ENCODE results near the gene ZHX3.
A peak's percentile ranks its signal among the peaks of the same experiment; 100 is the strongest.
"Not testable (repeated sequence)": the region's sequence is repeated elsewhere in the genome, so short reads cannot be mapped to it uniquely, and the experiment has no call there.

ZHX3 gene

DNA sequence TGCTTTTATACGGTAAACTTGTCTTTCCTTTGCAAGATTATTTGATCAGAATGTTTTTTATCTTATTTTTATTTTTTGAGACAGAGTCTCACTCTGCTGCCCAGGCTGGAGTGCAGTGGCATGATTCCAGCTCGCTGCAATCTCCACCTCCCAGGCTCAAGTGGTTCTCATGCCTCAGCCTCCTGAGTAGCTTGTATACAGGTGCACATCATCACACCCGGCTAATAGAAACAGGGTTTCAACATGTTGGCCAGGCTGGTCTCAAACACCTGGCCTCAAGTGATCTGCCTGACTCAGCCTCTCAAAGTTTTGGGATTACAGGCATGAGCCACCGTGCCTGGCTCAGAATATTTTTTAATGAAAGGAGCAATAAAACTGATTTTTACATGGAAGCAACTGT lies 14.2 kb upstream of the ZHX3 start:
- DNase-seq = no peak

DNA sequence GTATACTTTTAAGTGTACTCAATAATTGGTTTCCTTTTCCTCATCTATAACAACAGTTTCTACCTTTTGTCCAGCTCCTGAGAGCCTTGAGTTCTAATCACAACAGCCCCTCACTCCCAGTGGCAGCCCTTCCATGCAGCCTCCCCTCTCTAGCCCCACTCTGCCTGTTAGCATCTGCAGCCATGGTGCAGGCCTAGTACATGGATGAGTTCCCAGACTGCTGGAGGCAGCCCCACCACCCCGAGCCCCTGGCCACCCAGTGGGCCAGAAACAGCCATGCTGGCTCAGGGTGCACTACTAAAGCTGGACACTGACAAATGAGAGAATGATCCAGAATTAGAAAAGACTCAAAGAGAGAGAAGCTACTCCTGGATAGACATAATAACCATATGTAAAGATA lies 13.4 kb upstream of the ZHX3 start:
- no peak for DNase-seq

- DNase-seq = no peak
These were observed 12.8 kb upstream of the ZHX3 start for GRCh38 chr20:41330343-41330720.

- no peak for DNase-seq
These were observed 12.2 kb upstream of the ZHX3 start for GRCh38 chr20:41329435-41330342.

GRCh38 chr20:41327178-41327577 lies 9.6 kb upstream of the ZHX3 start:
- no peak for DNase-seq

DNA sequence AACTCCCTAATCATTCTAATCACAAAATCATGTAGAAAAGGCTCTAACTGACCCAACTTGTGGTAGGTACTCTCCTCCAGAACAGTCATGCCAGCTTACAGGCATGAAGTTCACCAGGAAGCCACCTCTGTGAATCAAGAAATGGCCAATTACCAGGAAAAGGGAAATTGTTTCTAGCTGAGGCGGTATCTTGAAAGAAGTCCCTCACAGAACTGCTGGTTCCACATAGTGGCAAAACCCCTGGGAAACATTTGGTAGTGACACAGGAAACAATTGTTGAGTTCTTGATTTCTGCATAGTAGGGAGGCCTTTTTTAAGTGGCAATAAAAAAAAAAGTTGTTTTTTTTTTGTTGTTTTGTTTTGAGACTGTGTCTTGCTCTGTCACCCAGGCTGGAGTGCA lies 3.4 kb upstream of the ZHX3 start:
- no peak for DNase-seq

- no peak for DNase-seq
These were observed 2.9 kb upstream of the ZHX3 start for GRCh38 chr20:41320441-41320840.

GRCh38 chr20:41318271-41318649 lies 729 bp upstream of the ZHX3 start:
- no peak for DNase-seq

DNA sequence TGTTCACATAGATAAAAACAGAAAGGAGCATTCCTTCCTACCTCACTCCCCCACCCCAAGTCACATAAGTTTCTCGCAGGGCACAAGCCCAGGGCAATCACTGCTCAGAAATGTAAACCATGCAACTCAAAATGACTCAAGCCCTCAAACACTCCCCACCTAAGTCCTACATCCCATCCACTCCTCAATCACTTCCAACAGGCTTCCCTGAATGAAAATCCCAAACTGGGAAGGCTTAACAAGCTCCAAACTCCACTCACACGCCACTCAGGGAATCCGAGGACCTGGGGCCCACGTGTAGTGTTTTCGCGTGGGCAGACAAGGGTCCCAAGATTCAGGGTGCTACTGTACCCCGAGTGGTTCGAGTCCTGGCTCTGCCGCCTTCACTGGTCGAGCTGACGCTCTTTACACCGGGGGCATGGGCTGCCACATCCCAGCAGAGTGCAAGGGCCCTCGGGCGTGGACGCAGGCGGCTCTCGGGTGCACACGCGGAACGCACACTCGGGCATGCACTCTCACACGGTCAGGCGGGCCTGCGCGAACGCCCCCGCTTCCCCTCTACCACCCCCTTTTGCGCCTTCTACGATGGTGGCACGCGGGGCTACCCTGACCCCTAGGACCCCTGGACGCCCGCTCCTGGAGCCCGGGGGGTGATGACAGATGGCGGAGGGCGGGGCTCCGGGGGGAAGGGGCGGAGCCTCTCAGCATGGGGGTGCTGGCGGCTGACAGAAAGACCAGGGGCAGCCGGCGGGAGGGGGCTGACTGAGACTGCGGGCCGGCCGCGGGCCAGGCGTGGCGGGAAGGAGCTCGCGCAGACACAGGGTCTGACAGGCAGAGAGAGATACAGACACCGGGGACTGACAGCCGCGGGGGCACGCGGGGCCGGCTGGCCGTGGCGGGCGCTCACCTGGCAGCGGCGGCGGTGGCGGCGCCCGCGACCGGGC lies 657 bp downstream of the ZHX3 start:
- DNase-seq = peak; percentile 49

DNA sequence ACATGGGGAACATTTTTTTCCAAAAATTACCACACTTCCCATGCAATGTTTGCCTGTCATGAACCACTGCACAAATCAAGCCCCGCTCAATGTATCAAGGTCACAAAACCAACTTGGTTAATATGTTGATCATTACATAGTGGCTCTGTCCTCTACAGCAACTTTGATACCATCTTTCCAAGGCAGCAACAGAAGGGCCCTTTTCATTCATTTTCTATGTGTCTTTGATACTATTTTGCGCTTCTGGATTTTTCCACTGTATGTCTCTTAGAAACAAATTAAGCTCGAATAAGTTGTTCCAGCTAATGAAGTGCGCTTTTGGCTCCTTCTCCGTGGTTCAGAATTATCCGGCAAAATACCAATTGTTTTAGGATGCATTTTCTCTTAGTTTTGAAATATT lies 1.5 kb downstream of the ZHX3 start:
- DNase-seq = no peak

GRCh38 chr20:41314386-41314785 lies 3.1 kb downstream of the ZHX3 start:
- no peak for DNase-seq

DNA sequence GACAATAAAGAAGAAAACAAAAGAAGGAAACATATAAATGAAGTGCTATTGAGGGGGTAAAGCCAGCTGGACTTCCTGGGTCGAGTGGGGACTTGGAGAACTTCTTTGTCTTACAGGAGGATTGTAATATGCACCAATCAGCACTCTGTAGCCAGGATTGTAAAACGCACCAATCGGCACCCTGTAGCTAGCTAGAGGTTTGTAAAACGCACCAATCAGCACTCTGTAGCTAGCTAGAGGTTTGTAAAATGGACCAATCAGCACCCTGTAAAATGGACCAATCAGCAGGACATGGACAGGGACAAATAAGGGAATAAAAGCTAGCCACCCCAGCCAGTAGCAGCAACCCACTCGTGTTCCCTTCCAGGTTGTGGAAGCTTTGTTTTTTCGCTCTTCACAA lies 5.5 kb downstream of the ZHX3 start:
- DNase-seq = not testable (repeated sequence)

- DNase-seq = no peak
These were observed 7.7 kb downstream of the ZHX3 start for GRCh38 chr20:41309817-41310216.

DNA sequence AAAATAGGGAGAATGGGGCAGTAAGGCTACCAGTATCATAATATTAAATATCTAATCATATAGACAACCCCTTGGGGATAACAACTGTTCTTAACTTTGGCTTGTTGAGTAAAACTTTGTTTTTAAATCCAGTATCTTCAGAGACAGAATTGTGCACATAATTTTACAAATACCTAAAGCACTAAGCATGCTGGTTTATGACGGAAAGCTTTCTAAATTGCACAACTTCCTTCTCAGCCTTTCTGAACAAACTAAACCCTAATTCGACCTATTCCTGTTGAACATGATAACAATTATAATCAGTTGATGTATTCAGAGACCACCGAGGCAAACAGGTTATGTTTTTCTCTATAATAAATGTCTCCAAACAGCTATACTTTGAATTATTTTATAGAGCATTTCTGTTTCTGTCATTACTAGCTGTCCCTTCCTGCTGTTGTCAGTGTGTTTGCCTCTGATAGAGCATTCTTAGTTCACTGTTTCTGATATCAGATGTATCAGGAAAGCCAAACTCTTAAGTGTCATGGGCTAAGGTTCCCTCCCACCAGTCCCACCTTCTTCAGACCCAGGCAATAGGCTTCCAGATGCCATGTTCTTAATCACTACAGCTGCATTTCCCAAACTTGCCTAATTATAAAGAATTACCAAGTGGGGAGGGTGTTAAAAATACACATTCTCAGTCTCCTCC lies 8.7 kb downstream of the ZHX3 start:
- DNase-seq = no peak

- no peak for DNase-seq
These were observed 9.2 kb downstream of the ZHX3 start for GRCh38 chr20:41308290-41308711.

- DNase-seq = no peak
These were observed 10.5 kb downstream of the ZHX3 start for GRCh38 chr20:41307021-41307420.

GRCh38 chr20:41306061-41306727 lies 11.3 kb downstream of the ZHX3 start:
- no peak for DNase-seq

- DNase-seq = no peak
These were observed 13.0 kb downstream of the ZHX3 start for GRCh38 chr20:41304424-41305079.

GRCh38 chr20:41304002-41304401 lies 13.5 kb downstream of the ZHX3 start:
- DNase-seq = no peak

GRCh38 chr20:41300886-41301285 lies 16.6 kb downstream of the ZHX3 start:
- no peak for DNase-seq

GRCh38 chr20:41300383-41300782 lies 17.1 kb downstream of the ZHX3 start:
- no peak for DNase-seq

GRCh38 chr20:41299899-41300298 lies 17.6 kb downstream of the ZHX3 start:
- DNase-seq = no peak

All from NCI-H1092 treated with DMSO at 0.1 percent for 48 hours (cell line).